Hepatocyte (in vitro differentiated cells): Measurements from ENCODE around the gene FUS.

Source experiments
- CTCF ChIP-seq: fragments of 200-600 bp; sonication (generic); IDR thresholded peaks from 2 replicates; pipeline ENCODE4 v1.5.1; 2016; ENCODE audit warnings: antibody characterized with exemption, mild to moderate bottlenecking; ENCODE audit not compliant: poor library complexity
- EZH2 ChIP-seq: fragments of 200-600 bp; sonication (generic); IDR thresholded peaks from 2 replicates; pipeline ENCODE4 v1.6.1; 2016; ENCODE audit warnings: antibody characterized with exemption, mild to moderate bottlenecking, borderline replicate concordance

GRCh38 chr16:31147574-31147973, 32.4 kb upstream of the FUS start:
- TF ChIP-seq CTCF (no peak), EZH2 (no peak)
